ENCODE measurements around the gene RBM39. TPM values are rescaled to one million over a fixed set of nuclear protein-coding genes. Genes with fewer than 3 reads are reported as not detected.
"Not testable (repeated sequence)": the region's sequence is repeated elsewhere in the genome, so short reads cannot be mapped to it uniquely, and the experiment has no call there.

The RBM39 gene
- total RNA-seq, 4 donors from 2014 or later, result 232 to 592 (median 389) TPM

DNA sequence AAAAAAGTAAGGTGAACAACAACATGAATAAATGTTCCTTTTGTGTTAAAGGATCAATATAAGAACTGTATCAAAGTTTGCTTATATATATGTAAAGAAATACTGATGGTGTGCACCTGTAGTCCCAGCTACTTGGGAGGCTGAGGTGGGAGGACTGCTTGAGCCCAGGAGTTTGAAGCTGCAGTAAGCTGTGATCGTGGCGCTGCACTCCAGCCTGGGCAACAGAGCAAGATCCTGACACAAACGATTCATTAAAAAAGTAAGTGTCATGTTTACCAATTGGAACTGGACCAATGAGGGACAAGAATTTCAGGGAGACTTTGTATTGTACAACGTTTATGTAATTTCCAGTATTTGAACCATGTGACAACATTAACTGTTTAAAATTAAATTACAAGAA lies 24.8 kb upstream of the RBM39 start:
- H3K4me1 ChIP-seq, result peaks cover 0 to 9% of the 10 kb centered on the region in 2 donors
- H3K36me3 ChIP-seq, result no peaks in the 10 kb centered on the region
- H3K9me3 ChIP-seq, result no peaks in the 10 kb centered on the region
- no peaks in the 10 kb centered on the region for H3K27me3 ChIP-seq
- TF ChIP-seq POLR2A (IDR thresholded peaks at IDR 0.05), result no peak
- TF ChIP-seq, protein P1, sequence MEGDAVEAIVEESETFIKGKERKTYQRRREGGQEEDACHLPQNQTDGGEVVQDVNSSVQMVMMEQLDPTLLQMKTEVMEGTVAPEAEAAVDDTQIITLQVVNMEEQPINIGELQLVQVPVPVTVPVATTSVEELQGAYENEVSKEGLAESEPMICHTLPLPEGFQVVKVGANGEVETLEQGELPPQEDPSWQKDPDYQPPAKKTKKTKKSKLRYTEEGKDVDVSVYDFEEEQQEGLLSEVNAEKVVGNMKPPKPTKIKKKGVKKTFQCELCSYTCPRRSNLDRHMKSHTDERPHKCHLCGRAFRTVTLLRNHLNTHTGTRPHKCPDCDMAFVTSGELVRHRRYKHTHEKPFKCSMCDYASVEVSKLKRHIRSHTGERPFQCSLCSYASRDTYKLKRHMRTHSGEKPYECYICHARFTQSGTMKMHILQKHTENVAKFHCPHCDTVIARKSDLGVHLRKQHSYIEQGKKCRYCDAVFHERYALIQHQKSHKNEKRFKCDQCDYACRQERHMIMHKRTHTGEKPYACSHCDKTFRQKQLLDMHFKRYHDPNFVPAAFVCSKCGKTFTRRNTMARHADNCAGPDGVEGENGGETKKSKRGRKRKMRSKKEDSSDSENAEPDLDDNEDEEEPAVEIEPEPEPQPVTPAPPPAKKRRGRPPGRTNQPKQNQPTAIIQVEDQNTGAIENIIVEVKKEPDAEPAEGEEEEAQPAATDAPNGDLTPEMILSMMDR (IDR thresholded peaks at IDR 0.05), result no peak
- intact Hi-C loops (cut with DNase I; ENCODE audit: low total_unique reads), result no loop called here
- no peak for DNase-seq
- no peak overlapping the region for H3K4me3 ChIP-seq
- H3K27ac ChIP-seq, result peak overlapping the region; percentile 96 to 97

- not testable (repeated sequence) for H3K9me3 ChIP-seq, DNase-seq
These were observed 22.9 kb upstream of the RBM39 start for GRCh38 chr20:35764936-35765335.

GRCh38 chr20:35762461-35762860 lies 20.4 kb upstream of the RBM39 start:
- Histone ChIP-seq H3K4me1 (no peaks in the 10 kb centered on the region), H3K27ac (no peak overlapping the region), H3K9me3 (no peaks in the 10 kb centered on the region), H3K27me3 (no peaks in the 10 kb centered on the region), H3K4me3 (no peak overlapping the region), H3K36me3 (no peaks in the 10 kb centered on the region)
- TF ChIP-seq, protein P1 (IDR thresholded peaks at IDR 0.05), result no peak
- no peak for TF ChIP-seq POLR2A (IDR thresholded peaks at IDR 0.05)
- no peak for DNase-seq
- intact Hi-C loops (cut with DNase I; ENCODE audit: low total_unique reads), result no loop called here

More at GRCh38 chr20:35764936-35765335, 22.9 kb upstream of the RBM39 start:
- intact Hi-C loops (cut with DNase I; ENCODE audit: low total_unique reads); H3K36me3 ChIP-seq; H3K27me3 ChIP-seq; H3K27ac ChIP-seq; H3K4me3 ChIP-seq; H3K4me1 ChIP-seq: not testable (repeated sequence)

DNA sequence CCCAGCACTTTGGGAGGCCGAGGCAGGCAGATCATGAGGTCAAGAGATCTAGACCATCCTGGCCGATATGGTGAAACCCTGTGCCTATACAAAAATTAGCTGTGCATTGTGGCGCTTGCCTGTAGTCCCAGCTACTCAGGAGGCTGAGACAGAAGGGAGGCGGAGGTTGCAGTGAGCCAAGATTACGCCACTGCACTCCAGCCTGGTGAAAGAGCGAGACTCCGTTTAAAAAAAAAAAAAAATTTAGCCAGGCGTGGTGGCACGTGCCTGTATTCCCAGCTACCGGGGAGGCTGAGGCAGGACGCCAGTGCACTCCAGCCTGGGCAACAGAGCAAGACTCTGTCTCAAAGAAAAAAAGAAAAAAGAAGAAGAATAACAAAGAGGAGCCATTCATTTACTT lies 19.5 kb upstream of the RBM39 start:
- H3K36me3 ChIP-seq; intact Hi-C loops (cut with DNase I; ENCODE audit: low total_unique reads); H3K27ac ChIP-seq; H3K9me3 ChIP-seq; H3K4me1 ChIP-seq; DNase-seq; H3K27me3 ChIP-seq; H3K4me3 ChIP-seq: not testable (repeated sequence)

DNA sequence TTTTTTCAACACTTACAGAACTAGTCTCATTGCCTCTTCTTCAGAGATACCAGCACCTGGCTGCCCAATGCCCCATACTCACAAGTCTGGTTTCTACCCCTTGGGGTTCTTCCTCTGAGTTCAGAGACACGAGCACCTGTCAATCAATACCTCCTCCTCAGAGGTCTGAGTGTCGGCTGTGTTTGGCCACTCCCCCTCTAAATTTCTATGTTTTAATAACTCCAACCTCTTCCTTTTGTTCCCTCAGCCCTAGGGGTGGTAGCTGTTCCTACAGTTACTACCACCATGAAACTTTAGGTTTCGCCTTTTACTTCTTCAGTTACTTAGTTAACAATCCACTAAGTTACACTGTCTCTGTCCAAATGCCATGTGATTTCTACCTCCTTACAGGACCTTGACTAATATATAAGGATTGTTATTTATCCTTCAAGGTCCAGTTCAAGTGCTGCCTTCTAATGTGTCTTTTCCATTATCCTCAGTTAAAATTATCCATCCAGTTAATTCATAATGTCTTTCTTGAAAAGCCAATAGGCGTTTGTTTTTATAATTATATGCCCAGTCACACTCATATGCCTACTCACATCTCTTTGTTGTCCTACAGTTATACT lies 15.1 kb upstream of the RBM39 start:
- no peaks in the 10 kb centered on the region for H3K9me3 ChIP-seq
- H3K36me3 ChIP-seq, result no peaks in the 10 kb centered on the region
- no peaks in the 10 kb centered on the region for H3K4me1 ChIP-seq
- H3K27me3 ChIP-seq, result no peaks in the 10 kb centered on the region
- no peak overlapping the region for H3K4me3 ChIP-seq
- TF ChIP-seq, protein P1 (IDR thresholded peaks at IDR 0.05), result no peak
- TF ChIP-seq POLR2A (IDR thresholded peaks at IDR 0.05), result no peak
- no peak for DNase-seq
- intact Hi-C loops (cut with DNase I; ENCODE audit: low total_unique reads), result no loop called here
- H3K27ac ChIP-seq, result no peak overlapping the region

- H3K27me3 ChIP-seq, result no peaks in the 10 kb centered on the region
- no peak for TF ChIP-seq POLR2A (IDR thresholded peaks at IDR 0.05)
- TF ChIP-seq, protein P1 (IDR thresholded peaks at IDR 0.05), result no peak
- H3K9me3 ChIP-seq, result no peaks in the 10 kb centered on the region
- no peak overlapping the region for H3K4me3 ChIP-seq
- DNase-seq, result no peak
- H3K36me3 ChIP-seq, result no peaks in the 10 kb centered on the region
- no peak overlapping the region for H3K27ac ChIP-seq
- no peaks in the 10 kb centered on the region for H3K4me1 ChIP-seq
- intact Hi-C loops (cut with DNase I; ENCODE audit: low total_unique reads), result no loop called here
These were observed 14.3 kb upstream of the RBM39 start for GRCh38 chr20:35756404-35756803.
